GM23248 (cell line): ENCODE data around the gene PLCH2. TPM values are rescaled to one million over a fixed set of nuclear protein-coding genes. Genes with fewer than 3 reads are reported as not detected.
"Not testable (repeated sequence)": the region's sequence is repeated elsewhere in the genome, so short reads cannot be mapped to it uniquely, and the experiment has no call there.

Experiments
- DNase-seq: peaks from one replicate; pipeline ENCODE4 v3.0.0-alpha.2; 2015
- H2AFZ ChIP-seq: fragments of 200-600 bp; sonication (generic); 2 replicates; pipeline ENCODE4 v1.6.1; 2016; ENCODE audit warnings: antibody characterized with exemption
- H3F3A ChIP-seq: fragments of 200-600 bp; sonication (generic); 2 replicates; pipeline ENCODE4 v1.6.1; 2016; ENCODE audit warnings: mild to moderate bottlenecking, antibody characterized with exemption, mixed run types; ENCODE audit not compliant: insufficient read depth
- H3K27ac ChIP-seq: fragments of 200-600 bp; sonication (generic); 2 replicates; pipeline ENCODE4 v1.5.1; 2016; ENCODE audit warnings: mild to moderate bottlenecking
- H3K27me3 ChIP-seq: fragments of 200-600 bp; sonication (generic); replicated peaks from 2 replicates; pipeline ENCODE4 v1.6.1; 2016; ENCODE audit warnings: mild to moderate bottlenecking; ENCODE audit not compliant: insufficient read depth
- H3K36me3 ChIP-seq: fragments of 200-600 bp; sonication (generic); 2 replicates; pipeline ENCODE4 v1.6.1; 2016; ENCODE audit warnings: low read depth, mild to moderate bottlenecking
- H3K4me1 ChIP-seq: fragments of 200-600 bp; sonication (generic); 2 replicates; pipeline ENCODE4 v1.6.1; 2016; ENCODE audit warnings: mild to moderate bottlenecking; ENCODE audit not compliant: insufficient read depth
- H3K4me2 ChIP-seq: fragments of 200-600 bp; sonication (generic); one replicate; pipeline ENCODE4 v1.6.1; 2016; ENCODE audit warnings: mild to moderate bottlenecking; ENCODE audit not compliant: unreplicated experiment
- H3K4me3 ChIP-seq: fragments of 200-600 bp; sonication (generic); 2 replicates; pipeline ENCODE4 v1.5.1; 2016; ENCODE audit warnings: mild to moderate bottlenecking
- H3K79me2 ChIP-seq: fragments of 200-600 bp; sonication (generic); 2 replicates; pipeline ENCODE4 v1.6.1; 2016; ENCODE audit warnings: mild to moderate bottlenecking; ENCODE audit not compliant: insufficient read depth
- H3K9ac ChIP-seq: fragments of 200-600 bp; sonication (generic); 2 replicates; pipeline ENCODE4 v1.6.1; 2016; ENCODE audit warnings: mild to moderate bottlenecking
- H3K9me2 ChIP-seq: fragments of 200-600 bp; sonication (generic); 2 replicates; pipeline ENCODE4 v1.6.1; 2016; ENCODE audit warnings: mixed run types, mild to moderate bottlenecking, moderate library complexity; ENCODE audit not compliant: insufficient read depth
- H3K9me3 ChIP-seq: fragments of 200-600 bp; sonication (generic); one replicate; pipeline ENCODE4 v1.6.1; 2017; ENCODE audit warnings: low read depth
- H4K20me1 ChIP-seq: fragments of 200-600 bp; sonication (generic); 2 replicates; pipeline ENCODE4 v1.6.0; 2016; ENCODE audit not compliant: insufficient read depth
- EZH2 ChIP-seq: fragments of 200-600 bp; sonication (generic); IDR thresholded peaks from 2 replicates; pipeline ENCODE4 v1.6.1; 2018; ENCODE audit warnings: antibody characterized with exemption, mild to moderate bottlenecking; ENCODE audit not compliant: insufficient read depth, poor library complexity, severe bottlenecking
- EZH2phosphoT487 ChIP-seq: fragments of 200-600 bp; sonication (generic); IDR thresholded peaks from 2 replicates; pipeline ENCODE4 v1.6.1; 2018; ENCODE audit warnings: antibody characterized with exemption, moderate library complexity, mild to moderate bottlenecking, low read depth; ENCODE audit not compliant: insufficient read depth
- WGBS, 2 experiments: methylation state at CpG; one replicate each; pipeline ENCODE4 v1.1.6; 2015 to 2017; ENCODE audit warnings: low lambda C conversion rate in 2 of 2, low coverage in 1 of 2; ENCODE audit errors: missing lambda C conversion rate in 2 of 2; 5-methylcytosine and 5-hydroxymethylcytosine counted together
- in situ Hi-C: fragments of 300-500 bp; cut with MboI; formaldehyde crosslinking; loops from 2 replicates; pipeline ENCODE4 v1.15.0; 2020
- polyA plus RNA-seq: library from polyadenylated mRNA; unstranded; fragments of >200 nt; fragmentation: Nextera tagmentation; extraction: Ambion mirVana; gene quantifications from 2 replicates; pipeline ENCODE4 v1.2.1, GENCODE V29; 2016
- total RNA-seq: library from RNA; depleted of rRNA; stranded (reverse); fragments of >200 nt; shearing (Covaris generic); gene quantifications from 2 replicates; pipeline ENCODE4 v1.2.3, GENCODE V29; 2014

Gene PLCH2
- total and polyA plus RNA-seq, 2 experiments from 2014 or later, result not detected

DNA sequence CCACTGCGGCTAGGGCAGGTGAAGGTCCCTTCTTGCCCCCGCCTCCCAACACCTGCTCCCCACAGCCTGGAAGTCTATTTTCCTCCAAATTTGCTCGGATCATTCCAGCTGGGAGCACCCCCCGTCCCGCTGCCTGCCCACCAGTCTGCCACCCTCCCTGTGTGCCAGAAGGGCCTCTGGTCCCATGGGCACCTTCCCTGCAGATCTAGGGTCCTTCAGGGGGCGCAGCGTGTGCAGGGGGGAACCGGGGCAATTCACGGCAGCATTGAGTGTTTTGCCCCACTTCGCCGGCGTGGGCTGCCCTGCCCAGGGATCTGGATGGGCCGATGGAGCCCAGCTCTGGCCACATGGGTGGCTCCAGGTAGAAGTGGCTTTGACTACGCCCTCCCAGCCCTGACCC is 37.4 kb upstream of the PLCH2 start:
- in situ Hi-C loops, result no loop called here
- WGBS, 2 experiments, result 51 to 64% methylated on average over 13 to 14 of the region's 14 CpGs
- no peaks in the 10 kb centered on the region for H3F3A ChIP-seq
- no peaks in the 10 kb centered on the region for H4K20me1 ChIP-seq
- H2AFZ ChIP-seq, result no peak overlapping the region
- H3K36me3 ChIP-seq, result no peaks in the 10 kb centered on the region
- no peak overlapping the region for H3K4me3 ChIP-seq
- H3K79me2 ChIP-seq, result no peaks in the 10 kb centered on the region
- no peaks in the 10 kb centered on the region for H3K9me3 ChIP-seq
- H3K9me2 ChIP-seq, result no peaks in the 10 kb centered on the region
- H3K27me3 ChIP-seq, result peaks cover 25% of the 10 kb centered on the region
- H3K27ac ChIP-seq, result no peak overlapping the region
- no peak overlapping the region for H3K9ac ChIP-seq
- no peak for DNase-seq
- H3K4me2 ChIP-seq, result no peak overlapping the region
- no peaks in the 10 kb centered on the region for H3K4me1 ChIP-seq
- TF ChIP-seq EZH2phosphoT487 (no peak), EZH2 (no peak)

DNA sequence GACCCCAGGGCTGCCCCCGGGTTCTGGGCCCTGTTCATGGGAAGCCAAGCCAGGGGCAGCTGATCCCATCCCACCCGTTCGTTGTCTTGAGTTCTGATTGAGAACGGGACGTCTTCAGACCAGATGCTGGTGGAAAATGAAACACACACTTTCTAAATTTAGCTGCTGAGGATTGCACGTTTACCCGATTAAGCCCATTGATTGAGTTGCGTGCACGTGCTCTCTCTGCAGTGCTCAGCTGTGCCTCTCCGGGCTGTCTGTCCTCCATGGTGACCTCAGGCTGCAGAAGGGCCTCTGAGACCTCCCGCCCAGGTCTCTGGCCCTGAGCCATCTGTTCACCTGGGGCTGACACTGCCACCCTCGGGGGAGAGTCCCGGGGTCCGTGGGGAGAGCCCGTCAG is 36.7 kb upstream of the PLCH2 start:
- H3K9me3 ChIP-seq, result no peaks in the 10 kb centered on the region
- H3K9ac ChIP-seq, result no peak overlapping the region
- no peaks in the 10 kb centered on the region for H3K4me1 ChIP-seq
- H3K4me2 ChIP-seq, result no peak overlapping the region
- H3F3A ChIP-seq, result no peaks in the 10 kb centered on the region
- peaks cover 21% of the 10 kb centered on the region for H3K27me3 ChIP-seq
- H4K20me1 ChIP-seq, result no peaks in the 10 kb centered on the region
- no peak overlapping the region for H3K27ac ChIP-seq
- no peaks in the 10 kb centered on the region for H3K79me2 ChIP-seq
- in situ Hi-C loops, result no loop called here
- WGBS, 2 experiments, result 4 to 7% methylated on average over 15 of the region's 15 CpGs
- TF ChIP-seq EZH2phosphoT487 (no peak), EZH2 (no peak)
- no peaks in the 10 kb centered on the region for H3K36me3 ChIP-seq
- H2AFZ ChIP-seq, result no peak overlapping the region
- H3K4me3 ChIP-seq, result no peak overlapping the region
- DNase-seq, result no peak
- H3K9me2 ChIP-seq, result no peaks in the 10 kb centered on the region

DNA sequence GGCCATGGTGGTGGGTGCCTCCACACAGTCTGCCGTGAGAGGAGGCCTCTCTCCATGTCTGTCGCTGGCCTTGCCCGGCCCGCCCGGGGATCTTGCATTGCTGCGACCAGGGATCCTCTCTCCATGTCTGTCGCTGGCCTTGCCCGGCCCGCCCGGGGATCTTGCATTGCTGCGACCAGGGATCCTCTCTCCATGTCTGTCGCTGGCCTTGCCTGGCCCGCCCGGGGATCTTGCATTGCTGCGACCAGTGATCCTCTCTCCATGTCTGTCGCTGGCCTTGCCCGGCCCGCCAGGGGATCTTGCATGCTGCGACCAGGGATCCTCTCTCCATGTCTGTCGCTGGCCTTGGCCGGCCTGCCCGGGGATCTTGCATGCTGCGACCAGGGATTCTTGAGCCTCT is 35.7 kb upstream of the PLCH2 start:
- H2AFZ ChIP-seq, H3K4me3 ChIP-seq, DNase-seq, H3K79me2 ChIP-seq, H3K9me2 ChIP-seq, H3K36me3 ChIP-seq, H3K9ac ChIP-seq, H3F3A ChIP-seq, H3K9me3 ChIP-seq, H4K20me1 ChIP-seq, H3K4me1 ChIP-seq, H3K4me2 ChIP-seq, in situ Hi-C loops, H3K27ac ChIP-seq: not testable (repeated sequence)
- 84 to 85% methylated on average over 8 to 23 of the region's 23 CpGs for WGBS, 2 experiments
- H3K27me3 ChIP-seq, result peaks cover 27% of the 10 kb centered on the region

DNA sequence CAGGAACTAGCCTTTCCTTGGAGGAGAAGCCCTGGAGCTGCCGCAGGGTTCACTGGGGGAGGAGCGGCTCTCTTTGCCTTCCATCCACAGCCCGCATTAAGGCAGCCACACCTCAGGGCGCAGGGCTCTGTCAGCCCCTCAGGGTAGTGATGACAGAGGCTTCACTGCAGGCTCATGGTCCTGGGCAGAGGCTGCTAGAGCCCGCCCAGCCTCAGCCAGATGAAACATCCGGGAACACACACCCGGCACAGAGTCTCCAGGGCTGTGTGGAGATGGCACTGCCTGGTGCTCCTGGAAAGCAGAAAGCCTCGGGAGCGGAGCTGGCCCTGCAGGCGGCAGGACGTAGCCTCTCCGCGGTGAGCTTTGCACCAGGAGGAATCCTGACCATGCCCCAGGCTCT is 34.3 kb upstream of the PLCH2 start:
- TF ChIP-seq EZH2phosphoT487 (no peak), EZH2 (no peak)
- H3K27me3 ChIP-seq, result peaks cover 27% of the 10 kb centered on the region
- in situ Hi-C loops, result no loop called here

DNA sequence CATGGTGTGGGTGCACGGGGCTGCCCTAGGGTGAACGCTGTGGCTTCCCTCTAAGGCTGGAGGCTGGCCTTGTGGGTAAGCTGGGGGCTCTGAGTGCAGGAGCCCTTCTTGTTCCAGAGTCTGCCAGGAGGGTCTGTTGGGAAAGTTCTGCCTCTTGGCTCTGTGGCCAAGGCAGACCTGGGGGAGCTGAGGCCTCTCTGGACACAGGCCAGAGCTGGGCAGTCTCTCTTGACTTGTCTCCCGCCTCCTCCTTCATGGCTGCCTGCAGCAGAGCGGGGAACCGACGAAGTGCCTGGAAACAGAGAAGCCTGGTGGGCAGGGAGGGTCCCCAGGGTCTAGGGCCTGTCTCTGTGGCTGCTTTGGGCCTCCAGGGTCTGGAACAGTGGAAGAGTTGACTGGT is 33.4 kb upstream of the PLCH2 start:
- TF ChIP-seq EZH2 (no peak), EZH2phosphoT487 (no peak)
- no peaks in the 10 kb centered on the region for H3F3A ChIP-seq
- WGBS, 2 experiments, result 78 to 80% methylated on average over 5 to 6 of the region's 6 CpGs
- in situ Hi-C loops, result no loop called here
- H3K27me3 ChIP-seq, result peaks cover 27% of the 10 kb centered on the region
- DNase-seq, result no peak
- no peak overlapping the region for H3K4me3 ChIP-seq
- no peaks in the 10 kb centered on the region for H3K9me2 ChIP-seq
- H3K27ac ChIP-seq, result no peak overlapping the region
- no peaks in the 10 kb centered on the region for H3K79me2 ChIP-seq
- no peak overlapping the region for H2AFZ ChIP-seq
- no peaks in the 10 kb centered on the region for H4K20me1 ChIP-seq
- H3K36me3 ChIP-seq, result no peaks in the 10 kb centered on the region
- H3K9ac ChIP-seq, result no peak overlapping the region
- H3K4me1 ChIP-seq, result no peaks in the 10 kb centered on the region
- no peaks in the 10 kb centered on the region for H3K9me3 ChIP-seq
- no peak overlapping the region for H3K4me2 ChIP-seq

More for the DNA sequence above, 34.3 kb upstream of the PLCH2 start:
- Histone ChIP-seq H3K9ac (no peak overlapping the region), H2AFZ (no peak overlapping the region), H3K4me1 (no peaks in the 10 kb centered on the region), H3K27ac (no peak overlapping the region), H3K36me3 (no peaks in the 10 kb centered on the region), H3K9me2 (no peaks in the 10 kb centered on the region), H3K4me3 (no peak overlapping the region), H4K20me1 (no peaks in the 10 kb centered on the region), H3K4me2 (no peak overlapping the region), H3F3A (no peaks in the 10 kb centered on the region), H3K9me3 (no peaks in the 10 kb centered on the region), H3K79me2 (no peaks in the 10 kb centered on the region)
- no peak for DNase-seq
- WGBS, 2 experiments, result 42 to 46% methylated on average over 13 of the region's 13 CpGs
